Fibroblast of skin of back (primary cell): ENCODE data around the gene PPP1R1B. TPM values are rescaled to one million over a fixed set of nuclear protein-coding genes. Genes with fewer than 3 reads are reported as not detected.
"Not testable (repeated sequence)": the region's sequence is repeated elsewhere in the genome, so short reads cannot be mapped to it uniquely, and the experiment has no call there.

Source experiments
- DNase-seq: peaks from one replicate; pipeline ENCODE4 v3.0.0-alpha.2; 2013
- polyA plus RNA-seq, 2 experiments: library from polyadenylated mRNA; unstranded; fragments of 120-200 nt; gene quantifications; one replicate each; pipeline ENCODE4 v1.2.1, GENCODE V29; 2013; ENCODE audit not compliant: insufficient read length in 2 of 2

PPP1R1B gene
- polyA plus RNA-seq (2013, experiment 1 of 2; ENCODE audit: insufficient read length) = not detected
- not detected for polyA plus RNA-seq (2013, experiment 2 of 2; ENCODE audit: insufficient read length)

- DNase-seq = no peak
Observed at GRCh38 chr17:39626171-39627046, at the start of gene PPP1R1B. TSS of gene PPP1R1B (plus strand) at chr17:39626952. CDS start at chr17:39627393, 441 bp downstream.

DNA sequence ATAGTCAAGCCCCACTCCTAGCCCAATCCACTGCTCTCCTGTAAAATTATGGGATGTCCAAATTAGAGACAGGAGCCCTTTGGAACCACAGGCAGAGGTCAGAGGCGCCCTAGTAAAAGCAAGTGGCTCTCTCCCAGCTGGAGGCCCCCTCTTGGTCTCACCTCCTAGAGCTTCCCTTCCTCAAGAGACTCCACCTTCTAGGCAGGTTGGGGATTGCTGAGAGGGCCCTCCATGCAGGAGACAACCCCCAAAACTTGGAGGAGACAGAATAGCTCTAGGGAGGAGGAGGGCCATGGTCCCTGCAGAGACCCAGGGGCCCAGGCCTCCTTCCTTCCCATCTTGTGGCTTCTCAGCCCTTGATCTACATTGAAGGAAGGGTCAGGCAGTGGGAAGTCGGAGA lies 48.5 kb upstream of the PPP1R1B start:
- no peak for DNase-seq

DNA sequence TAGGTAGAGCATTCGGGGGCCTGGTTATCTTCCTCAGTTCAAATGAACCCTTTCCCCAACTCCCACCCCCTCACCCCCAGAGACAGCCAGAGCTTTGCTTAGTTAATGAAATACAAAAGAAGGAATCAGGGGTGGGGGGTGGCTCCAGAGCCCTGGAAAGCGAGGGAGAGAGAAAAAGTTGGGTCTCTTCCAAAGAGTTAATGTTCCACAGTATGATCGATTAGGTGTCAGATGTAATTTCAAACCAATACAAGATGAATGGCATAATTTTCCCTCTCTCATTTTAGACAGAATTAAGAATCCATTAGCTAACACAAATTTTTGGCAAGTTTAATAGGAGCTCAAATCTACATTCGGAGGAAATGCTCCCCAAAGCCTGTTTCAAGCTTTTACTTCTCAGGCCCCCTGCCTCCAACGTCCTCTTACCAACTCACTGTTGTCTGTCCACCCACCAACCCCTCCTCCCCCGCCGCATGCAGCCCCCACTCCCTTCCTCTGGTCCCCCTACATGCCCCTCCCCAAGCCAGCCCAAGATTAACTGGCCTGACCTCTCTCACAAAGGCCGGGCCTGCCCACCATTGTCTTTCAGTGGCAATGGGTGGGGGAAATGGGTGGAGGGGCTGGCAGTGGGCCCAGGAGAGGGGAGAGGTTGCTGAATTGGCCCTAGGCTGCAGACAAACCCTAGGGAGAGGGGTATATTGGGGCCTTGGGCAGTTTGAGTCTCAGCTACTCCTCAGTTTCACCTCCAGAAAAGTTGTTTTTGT lies 47.3 kb upstream of the PPP1R1B start:
- DNase-seq = no peak

DNA sequence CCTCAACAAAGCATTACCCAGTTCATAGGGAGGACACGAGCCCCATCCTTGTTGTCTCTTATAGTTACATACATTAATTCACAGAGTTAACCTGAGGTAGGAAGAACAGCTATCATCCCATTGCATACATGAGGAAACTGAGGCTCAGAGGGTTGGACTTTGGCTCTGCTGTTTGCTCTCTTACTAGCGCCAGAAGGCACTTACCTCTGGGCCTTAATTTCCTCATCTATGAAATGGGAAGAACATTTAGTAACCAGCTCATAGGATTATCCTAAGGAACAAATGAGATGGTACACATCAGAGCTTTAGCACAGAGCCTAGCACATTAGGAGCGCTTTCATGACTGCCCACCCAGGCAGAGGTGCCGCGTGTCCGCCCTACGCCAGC lies 46.7 kb upstream of the PPP1R1B start:
- DNase-seq = no peak

DNA sequence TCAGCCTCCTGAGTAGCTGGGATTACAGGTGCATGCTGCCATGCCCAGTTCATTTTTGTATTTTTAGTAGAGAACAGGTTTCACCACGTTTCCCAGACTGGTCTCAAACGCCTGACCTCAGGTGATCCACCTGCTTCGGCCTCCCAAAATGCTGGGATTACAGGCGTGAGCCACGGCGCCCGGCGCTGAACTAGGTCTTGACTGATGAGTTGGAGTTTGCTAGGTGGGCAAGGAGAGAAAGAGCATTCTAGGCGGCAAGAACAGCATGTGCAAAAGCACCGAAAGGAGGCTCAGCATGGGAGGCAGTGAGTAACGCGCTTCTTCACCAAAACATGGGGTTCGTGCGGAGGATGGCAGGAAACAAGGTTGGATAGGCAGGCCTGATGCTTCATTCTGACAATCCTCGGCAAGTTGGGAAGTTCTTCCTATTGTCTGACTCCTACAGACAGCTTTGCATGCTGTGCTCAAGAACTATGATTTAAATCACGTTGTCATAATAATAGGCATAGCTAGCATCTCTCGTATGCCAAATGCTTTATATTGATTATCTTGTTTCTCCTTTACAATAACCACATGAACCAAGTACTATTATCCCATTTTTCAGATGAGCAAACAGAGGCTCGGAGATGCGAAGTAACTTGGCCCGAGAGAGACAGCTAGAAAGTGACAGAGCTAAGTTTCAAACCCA lies 45.5 kb upstream of the PPP1R1B start:
- DNase-seq = no peak

DNA sequence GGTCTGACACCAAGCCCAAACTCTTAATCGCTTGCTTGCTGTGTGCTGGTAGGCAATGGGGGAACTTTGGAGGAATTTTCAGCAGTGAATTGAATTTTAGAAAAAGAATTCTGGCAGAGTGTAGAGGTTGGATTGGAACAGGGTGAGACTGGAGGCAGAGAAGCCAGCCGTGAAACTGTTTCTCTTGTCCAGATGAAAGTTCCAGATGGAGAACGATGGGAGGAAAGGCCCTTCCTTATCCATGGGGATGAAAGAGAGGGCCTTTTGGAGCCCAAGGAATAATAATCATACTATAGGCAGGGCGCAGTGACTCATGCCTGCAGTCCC lies 45.0 kb upstream of the PPP1R1B start:
- no peak for DNase-seq

GRCh38 chr17:39582658-39583057 lies 44.1 kb upstream of the PPP1R1B start:
- DNase-seq = no peak

DNA sequence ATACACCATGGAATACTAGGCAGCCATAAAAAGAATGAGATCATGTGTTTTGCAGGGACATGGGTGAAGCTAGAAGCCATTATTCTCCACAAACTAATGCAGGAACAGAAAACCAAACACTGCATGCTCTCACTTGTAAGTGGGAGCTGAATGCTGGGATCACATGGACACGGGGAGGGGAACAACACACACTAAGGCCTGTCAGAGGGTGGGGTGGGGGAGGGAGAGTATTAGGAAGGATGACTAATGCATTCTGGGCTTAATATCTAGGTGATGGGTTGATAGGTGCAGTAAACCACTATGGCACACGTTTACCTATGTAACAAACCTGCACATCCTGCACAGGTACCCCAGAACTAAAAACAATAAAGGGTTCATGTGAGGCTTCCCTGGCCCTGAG lies 36.6 kb upstream of the PPP1R1B start:
- DNase-seq = not testable (repeated sequence)

GRCh38 chr17:39591958-39592954 lies 34.5 kb upstream of the PPP1R1B start:
- peak; percentile 38 for DNase-seq

DNA sequence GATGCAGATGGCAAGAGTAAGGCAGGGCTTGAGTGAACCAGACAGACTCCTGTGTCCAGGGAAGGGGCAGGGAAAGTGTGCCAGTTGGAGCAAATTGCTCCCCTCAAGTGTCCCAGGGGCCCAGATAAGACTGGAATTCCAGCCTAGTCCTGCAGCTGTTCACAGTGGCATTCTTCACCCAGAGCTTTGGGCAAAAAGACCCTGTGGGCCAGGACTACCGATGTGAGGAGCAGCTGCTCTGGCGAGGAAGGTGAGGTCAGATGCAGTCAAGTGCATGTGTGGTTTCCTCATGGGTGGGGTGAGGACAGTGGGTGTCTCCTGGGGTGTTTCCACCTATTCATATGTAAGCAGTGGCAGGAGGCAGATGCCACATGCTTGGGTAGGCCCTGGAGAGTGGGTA lies 33.4 kb upstream of the PPP1R1B start:
- DNase-seq = no peak

DNA sequence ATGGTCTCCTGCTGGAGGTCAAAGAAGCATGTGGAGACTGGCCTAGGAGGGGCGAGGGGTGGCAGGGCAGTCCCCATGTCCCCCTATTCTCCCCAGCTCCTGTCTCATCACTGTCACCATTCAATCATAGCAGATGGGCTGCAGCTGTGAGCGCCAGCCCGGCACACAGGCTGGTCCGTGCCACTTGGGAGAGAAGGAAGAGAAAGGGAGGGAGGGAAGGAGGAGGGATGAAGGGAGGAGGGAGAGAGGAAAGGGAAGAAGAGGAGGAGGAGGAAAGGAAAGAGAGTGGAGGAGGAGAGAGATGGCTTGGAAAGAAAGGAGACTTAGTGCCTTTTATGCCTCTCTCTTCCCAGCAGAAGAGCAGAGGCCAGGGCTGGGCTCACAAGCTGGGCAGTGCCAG lies 31.5 kb upstream of the PPP1R1B start:
- DNase-seq = no peak

DNA sequence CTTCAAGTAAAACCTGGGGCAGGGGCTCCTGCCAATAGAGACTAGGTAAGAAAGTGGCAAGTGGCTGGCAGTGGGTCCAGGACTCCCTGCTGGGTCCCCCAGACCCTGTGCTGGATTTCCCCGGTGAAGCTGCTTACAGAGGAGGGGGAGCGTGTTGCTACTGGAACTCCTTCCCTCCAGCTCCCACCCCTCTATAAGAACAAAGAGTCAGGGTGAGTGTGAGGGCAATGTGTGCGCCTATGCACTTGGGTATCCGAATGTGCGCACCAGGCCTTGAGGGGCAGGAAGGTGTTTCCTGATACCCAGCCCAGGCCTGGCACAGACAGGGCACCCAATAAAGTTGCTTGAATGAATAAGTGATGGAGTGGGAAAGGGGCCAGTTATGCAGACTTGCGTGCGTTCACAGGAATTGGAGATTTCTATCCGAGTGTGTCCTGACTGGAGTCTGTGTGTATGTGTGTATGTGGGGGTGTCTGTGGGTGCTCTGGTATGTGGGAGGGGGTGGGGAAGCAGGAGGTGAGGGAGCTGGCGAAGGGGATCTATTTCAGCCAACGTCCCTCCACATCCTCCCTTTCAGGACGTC lies 30.7 kb upstream of the PPP1R1B start:
- DNase-seq = no peak

DNA sequence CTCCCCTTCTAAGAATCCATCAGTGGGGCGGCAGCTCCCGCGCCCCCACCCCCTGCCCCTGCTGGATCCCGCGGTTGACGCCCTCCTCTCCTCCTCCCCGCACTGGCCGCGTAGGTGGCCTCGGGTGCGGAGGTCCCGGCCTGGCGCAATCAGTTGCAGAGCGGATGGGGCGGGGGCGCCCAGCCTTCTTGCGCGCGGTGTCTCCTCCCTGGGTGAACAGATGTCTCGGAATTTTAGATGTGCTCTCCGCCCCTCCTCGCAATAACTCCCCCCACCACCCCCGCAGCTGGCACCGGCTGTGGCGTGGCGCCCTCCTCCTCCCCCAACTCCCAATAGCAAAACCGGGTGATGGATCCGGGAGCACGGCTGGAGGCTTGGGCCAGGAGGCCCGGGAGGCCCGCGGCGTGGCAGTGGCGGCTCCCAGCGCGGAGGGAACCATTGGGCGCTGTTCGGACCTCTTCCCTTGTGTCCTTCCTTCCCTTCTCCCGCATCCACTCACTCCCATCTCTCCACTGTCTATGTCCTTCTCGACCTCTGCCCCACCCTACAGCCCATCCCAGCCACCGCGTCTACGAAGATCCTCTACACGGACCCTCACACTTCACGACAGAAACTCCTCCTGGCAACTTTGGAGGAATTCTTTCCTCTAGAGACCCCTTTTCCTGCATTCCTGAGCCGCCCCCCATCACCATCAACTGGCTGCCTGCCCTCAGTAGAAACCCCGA lies 30.0 kb upstream of the PPP1R1B start:
- DNase-seq = no peak

GRCh38 chr17:39597372-39598046 lies 29.2 kb upstream of the PPP1R1B start:
- no peak for DNase-seq

DNA sequence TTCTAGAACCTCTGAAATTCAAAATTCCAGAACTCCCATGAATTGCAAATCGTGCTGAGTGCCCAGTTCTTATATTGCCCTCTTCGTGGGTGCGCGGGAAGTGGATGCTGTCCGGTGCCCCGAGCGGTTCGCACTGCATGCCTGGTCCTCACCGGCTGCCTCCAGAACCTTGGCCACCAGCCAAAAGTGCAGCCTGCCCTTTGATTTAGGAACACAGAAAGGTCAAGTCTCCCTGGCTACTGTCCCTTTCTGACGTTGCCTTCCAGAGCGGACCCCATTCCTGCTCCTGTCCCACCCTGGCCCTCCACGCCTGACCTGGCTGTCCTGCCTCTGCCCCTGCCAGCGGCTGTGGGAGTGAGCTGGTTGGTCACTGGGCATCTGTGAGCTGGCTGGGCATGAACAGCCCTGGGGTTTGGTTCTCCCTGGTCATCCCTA lies 28.7 kb upstream of the PPP1R1B start:
- DNase-seq = no peak

- DNase-seq = no peak
Observed at GRCh38 chr17:39598630-39599003, 28.1 kb upstream of the PPP1R1B start.

DNA sequence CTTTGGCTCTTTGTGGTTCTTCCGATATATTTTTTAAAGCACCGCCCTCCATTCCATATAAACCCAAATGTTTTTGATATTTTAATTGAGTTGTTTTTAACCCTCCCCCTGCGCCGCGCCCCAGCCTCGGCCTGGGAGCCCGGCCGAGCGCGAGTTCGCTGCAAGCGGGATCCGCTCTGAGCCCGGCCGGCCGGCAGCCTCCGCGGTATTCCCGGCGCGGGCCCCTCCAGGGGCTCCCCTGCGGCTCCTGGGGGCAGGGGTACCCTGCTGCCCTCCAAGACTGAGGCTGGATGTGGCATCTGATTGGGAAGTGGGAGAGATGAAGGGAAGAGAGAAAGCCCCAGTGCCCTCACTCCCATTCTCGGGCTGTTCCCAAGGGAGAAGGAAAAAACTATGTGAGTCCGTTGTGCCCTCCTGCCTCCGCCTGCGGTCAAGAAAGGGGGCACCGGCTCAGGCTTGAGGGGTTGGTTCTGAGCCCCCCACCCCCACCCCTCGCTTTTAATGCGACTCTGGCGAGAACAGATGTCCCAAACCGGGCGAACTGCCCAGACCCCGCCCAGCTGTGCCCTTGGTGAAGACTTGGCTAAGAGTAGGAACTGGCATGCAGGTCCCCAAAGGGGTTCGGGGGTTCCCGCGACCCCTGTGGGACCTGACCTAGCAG lies 27.6 kb upstream of the PPP1R1B start:
- DNase-seq = no peak

GRCh38 chr17:39599665-39600231 lies 27.0 kb upstream of the PPP1R1B start:
- no peak for DNase-seq

- DNase-seq = no peak
Observed at GRCh38 chr17:39600288-39600996, 26.3 kb upstream of the PPP1R1B start.
